Stimulated activated CD8-positive, alpha-beta memory T cell treated with anti-CD3 and anti-CD28 coated beads, Interleukin-2, amount 100 ng/mL, for 48 hours (primary cell): Measurements from ENCODE around the gene ABHD2.
"Not testable (repeated sequence)": the region's sequence is repeated elsewhere in the genome, so short reads cannot be mapped to it uniquely, and the experiment has no call there.

ENCODE experiments used
- DNase-seq, 2 donors: peaks; one replicate each; pipeline ENCODE4 v3.0.0-alpha.2; 2020; ENCODE audit warnings: low read depth in 2 of 2

ABHD2 gene

GRCh38 chr15:89225588-89225987, 137.3 kb downstream of the ABHD2 start:
- DNase-seq = no peak

DNA sequence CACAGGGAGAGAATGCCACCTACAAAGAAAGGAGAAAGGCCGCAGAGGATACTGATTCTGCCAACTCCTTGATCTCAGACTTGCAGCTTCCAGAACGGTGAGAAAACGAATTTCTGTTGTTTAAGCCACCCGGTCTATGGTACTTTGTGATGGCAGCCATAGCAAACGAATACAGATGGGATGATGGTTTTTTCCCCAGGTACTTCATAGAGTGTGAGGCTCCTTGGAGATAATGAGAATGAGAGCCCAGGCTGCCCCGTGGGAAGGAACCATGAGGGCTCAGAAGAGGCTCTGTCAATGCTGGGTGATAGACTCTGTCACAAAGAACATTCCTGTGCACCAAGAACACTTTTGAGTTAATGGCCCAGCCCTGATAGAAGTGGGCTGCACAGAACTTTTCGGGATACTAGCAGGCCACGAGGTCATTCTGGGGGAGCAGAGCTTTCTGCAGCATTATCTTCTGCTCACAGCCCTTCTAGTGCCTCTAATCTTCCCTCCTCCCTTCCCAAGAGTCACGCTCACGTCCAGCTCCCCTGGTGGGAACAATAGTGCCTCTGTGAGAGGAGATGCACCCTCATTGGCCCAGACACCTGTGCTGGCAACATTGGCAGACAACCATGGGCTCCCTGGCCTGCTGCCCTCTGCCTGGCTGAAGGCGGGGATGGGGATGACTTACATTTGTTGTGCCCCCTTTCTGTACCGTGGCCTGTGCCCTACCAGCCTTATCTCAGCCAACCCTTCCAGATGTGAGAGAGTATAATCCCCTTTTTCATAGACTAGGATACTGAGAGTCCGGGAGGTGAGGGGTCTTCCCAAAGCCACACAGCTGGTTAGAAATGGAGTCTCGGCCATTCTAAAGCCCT, 138.3 kb downstream of the ABHD2 start:
- DNase-seq = no peak

GRCh38 chr15:89227425-89227824, 139.2 kb downstream of the ABHD2 start:
- DNase-seq = no peak

GRCh38 chr15:89230277-89230676, 142.0 kb downstream of the ABHD2 start:
- no peak for DNase-seq

DNA sequence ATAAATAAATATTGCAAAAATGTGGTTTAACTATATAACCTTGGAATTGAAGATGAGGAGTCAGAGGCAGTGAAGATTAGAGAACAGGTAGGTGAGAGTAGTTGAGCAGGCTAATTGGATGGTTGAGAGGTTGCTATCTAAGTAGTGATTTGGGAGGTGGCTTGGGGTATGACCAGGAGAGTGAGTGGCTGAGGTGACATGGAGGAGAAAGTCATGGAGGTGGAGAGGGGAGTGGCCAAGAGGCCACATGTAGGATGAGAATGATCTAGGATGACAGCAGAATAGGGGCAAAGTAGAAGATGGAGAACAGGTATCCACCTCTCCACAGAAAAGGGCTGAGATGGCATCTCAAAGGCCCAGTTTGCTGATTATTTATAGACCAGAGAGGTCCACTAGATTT, 143.6 kb downstream of the ABHD2 start:
- DNase-seq = no peak

DNA sequence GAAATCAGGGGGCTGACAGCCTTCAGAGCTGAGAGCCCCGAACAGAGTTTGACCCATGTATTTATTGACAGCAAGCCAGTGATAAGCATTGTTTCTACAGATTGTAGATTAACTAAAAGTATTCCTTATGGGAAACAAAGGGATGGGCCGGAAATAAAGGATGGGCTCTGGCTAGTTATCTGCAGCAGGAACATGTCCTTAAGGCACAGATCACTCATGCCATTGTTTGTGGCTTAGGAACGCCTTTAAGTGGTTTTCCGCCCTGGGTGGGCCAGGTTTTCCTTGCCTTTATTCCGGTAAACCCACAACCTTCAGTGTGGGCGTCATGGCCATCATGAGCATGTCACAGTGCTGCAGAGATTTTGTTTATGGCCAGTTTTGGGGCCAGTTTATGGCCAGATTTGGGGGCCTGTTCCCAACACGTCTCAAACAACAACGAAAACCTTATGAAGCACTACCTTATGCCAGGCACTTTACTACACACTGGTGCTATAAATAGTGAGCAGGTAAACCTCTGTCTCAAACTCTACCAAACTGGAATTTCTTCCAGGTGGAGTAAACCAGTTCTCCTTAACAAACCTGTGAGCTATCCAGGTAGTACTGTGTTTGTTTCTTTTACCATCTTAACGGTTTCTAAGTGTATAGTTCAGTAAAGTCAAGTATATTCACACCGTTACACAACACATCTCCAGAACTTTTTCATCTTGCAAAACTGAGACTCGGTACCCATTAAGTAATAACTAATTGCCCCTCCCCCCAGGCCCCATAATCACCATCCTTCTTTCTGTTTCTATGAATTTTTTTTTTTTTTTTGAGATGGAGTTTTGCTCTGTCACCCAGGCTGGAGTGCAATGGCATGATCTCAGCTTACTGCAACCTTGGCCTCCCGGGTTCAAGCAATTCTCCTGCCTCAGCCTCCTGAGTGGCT, 151.9 kb downstream of the ABHD2 start:
- DNase-seq = not testable (repeated sequence)

DNA sequence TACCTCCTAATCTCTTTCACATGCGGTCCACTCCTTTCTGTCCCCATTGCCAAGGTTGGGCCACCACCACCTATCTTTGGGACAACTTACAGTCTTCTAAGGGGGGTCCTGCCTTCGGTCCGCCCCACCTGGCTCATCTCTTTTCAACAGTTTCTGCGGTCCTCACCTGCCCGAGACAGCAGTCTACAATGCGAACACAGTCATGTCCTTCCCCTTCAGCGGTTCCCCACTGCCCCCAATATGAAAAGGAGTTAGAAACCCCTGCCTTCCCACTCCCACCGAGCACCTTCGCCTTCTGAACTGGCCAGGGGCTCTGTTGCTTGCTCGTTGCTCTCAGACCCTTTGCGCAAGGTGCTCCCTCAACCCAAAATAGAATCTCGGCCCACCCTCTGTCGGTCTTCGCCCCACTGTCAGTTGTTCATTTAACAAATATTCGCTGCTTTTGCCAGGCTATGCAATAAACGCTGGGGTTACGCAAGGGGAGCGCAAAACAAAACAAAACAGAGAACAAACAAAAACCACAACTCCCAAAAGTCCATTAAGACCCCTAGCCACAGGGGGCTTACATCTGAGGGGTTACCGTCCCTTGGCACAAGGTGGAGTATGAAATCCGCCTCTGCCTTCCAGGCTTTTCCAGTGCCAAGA, 154.9 kb downstream of the ABHD2 start:
- DNase-seq = no peak

- peak; percentile 98 for DNase-seq
Measured at GRCh38 chr15:89243691-89244573, 155.7 kb downstream of the ABHD2 start, which contains the start of gene FANCI. Gene FANCI (plus strand): TSS chr15:89243979. CDS start chr15:89247648, 3,669 bp downstream.

DNA sequence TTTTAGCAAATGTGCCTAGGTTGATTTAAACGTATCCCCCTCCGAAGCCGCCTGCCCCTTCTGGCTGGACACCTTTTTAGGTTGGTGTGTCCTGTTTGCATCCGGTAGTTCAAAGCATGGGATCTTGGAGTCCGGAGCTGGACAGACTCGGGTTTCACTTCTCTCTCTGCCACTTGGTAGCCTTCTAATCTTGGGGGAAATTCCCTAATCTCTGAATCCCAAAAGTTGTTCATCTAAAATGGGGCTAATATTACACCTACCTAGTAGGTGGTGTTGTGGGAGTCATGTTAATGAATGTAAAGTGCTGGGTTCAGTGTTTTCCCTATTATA, 156.3 kb downstream of the ABHD2 start:
- no peak for DNase-seq

GRCh38 chr15:89247446-89247845, 159.2 kb downstream of the ABHD2 start:
- DNase-seq = no peak

DNA sequence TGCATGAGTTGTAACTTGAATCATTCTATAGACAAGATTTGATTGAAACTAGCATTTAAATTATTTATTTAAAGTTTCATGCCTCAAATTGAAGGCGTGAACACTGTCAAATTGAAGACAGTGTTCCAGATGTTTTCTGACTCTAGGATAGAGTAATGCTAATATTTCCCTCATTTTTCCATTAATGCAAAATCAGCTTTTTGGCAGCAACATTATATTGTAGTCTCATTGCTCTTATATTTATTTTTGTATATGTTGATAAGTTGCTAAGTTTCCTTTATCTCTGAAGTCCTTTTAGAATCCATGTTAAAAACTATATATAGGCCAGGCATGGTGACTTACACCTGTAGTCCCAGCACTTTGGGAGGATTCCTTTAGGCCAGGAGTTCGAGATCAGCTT, 160.3 kb downstream of the ABHD2 start:
- DNase-seq = no peak

DNA sequence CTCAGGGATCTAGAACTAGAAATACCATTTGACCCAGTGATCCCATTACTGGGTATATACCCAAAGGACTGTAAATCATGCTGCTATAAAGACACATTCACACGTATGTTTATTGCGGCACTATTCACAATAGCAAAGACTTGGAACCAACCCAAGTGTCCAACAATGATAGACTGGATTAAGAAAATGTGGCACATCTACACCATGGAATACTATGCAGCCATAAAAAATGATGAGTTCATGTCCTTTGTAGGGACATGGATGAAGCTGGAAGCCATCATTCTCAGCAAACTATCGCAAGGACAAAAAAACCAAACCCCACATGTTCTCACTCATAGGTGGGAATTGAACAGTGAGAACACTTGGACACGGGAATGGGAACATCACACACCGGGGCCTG, 161.9 kb downstream of the ABHD2 start:
- not testable (repeated sequence) for DNase-seq
